ENCODE measurements around the gene ANGPTL2. TPM values are rescaled to one million over a fixed set of nuclear protein-coding genes. Genes with fewer than 3 reads are reported as not detected.

ANGPTL2 gene
- total RNA-seq, 1 experiment from 2014 or later: 0.27 TPM

DNA sequence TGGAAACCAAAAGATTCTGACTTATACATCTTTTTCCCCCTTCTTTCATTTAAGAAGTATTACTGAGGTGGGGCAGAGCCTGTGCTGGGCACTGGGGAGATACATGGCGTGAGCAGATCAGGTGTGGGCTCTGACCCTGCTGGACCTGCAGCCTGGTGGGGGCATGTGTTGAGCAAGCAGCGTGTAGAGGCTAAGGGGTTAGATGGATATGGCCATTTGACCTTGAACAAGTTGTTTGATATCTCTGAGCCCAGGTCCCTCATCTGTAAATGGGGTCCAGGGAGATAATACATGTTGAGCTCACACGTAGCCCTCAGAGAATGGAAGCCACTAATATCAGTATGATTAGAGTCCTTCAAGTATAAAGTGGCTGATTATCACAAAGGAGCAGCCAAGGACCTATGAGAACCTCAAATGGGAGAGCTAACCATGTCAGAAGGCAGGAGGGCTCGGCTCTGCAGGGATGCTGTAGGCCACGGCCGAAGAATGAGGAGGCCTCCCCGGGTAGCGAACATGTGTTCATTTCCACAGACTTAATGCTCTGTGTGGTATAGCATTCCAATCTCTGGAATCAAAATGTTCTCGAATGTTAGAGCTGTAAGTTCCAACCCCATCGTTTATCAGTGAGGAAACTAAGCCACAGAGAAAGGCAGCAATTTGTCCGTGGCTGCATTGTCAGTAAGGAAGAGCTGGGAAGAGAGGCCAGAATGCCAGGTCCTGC is 15.4 kb upstream of the ANGPTL2 start:
- DNase-seq (ENCODE audit: extremely low read depth, low read depth): no peak

DNA sequence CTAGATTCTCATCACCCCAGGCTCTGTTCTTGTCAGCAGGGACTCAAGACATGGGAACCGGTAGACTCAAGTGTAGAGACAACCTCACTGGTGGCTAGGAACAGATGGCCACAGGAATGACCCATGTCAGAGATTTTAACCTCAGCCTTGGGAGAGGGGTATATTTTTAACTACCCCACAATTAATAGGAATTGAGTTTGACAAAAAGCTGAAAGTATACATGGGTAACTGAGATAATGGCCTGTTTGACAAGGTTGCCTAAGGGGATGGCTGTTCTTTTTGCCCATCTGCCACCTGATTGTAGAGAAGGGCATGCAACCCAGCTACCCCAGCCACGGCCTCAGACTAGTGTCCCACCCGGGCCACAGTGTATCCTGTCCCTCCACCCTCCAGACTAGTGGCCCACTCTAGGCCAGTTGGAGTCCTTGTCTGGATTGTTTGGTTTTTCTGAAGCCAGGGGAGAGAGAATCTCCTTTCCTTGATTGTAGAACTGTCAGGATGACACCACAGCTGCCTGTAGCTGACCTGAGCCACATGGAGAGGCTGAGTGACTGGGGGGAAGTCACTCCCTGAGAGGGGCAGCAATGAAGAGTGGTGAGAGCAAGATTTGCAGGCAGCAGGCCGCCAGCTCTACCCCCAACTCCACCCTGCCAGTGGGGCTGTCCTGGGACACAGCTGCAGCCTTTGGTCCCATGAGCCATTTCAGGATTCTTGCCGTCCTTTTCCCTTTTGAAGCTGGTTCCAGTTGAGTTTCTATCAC is 14.6 kb upstream of the ANGPTL2 start:
- DNase-seq (ENCODE audit: extremely low read depth, low read depth): no peak

DNA sequence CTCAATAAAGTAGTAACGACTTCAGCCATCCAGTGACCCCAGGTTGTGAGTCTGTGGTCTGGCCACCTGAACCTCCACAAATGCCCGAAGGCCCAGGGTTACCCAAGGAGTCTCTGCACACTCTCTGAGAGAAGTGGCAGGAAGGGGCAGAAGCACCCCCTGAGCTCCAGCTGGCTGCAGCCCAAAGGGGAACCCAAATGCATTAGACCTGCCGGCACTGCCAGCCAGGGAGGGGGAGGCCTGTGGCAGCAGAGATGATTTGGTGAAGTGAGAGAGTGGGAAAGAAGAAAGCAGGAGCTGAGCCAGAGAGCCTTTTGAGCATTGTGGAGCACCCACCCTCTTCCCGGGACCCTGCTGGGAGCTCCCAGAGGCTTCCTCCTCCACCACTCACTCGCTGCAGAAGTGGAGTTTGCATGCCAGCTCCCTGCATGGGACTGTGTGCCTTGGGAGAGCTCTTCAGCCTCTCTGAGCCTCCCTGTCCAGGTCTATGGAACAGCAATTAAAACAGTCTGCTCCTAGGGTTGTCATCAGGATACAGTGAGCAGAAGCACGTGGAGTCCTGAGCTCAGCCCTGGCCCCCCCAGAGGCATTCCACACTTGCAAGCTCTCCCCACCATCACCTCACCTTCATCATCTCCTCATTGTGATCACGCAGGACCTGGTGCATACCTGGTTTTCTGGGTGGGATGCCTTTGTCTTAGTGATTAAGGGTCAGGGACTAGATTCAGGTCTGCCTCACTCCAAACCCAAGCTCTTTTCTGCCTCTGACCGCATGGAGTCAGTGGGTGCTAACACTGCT is 13.8 kb upstream of the ANGPTL2 start:
- no peak for DNase-seq (ENCODE audit: extremely low read depth, low read depth)

DNA sequence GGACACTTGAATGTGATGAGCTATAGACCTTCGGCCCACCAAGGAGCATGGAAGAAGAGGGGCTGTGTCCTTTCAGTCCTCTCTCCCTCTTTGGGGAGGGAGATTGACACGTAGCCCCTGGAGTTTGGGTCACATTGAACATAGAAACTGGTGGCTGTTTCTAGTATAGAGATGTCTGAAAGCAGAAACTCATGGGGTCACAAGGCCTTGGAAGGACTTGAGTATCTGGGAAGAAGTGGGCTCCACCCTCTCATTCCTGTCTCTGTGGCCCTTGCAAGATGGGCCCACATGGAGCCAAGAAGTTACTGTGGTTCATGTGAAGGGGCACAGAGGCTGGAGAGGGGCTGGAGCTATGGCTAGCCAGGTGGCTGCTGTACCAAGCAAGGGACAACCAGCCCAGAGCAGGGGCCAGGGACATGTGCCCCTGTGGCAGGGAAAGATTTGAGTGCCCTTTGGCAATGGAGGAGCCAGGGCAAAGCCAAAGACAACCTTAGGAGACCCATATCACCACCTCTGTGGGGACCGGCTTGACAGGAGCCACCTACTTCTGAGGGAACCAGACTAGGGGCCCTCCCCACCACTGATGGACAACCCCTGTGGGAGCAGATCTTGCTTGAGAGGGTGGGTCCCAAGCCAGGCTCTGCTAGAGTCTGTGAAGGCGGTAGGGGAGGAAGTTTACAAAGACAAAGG is 12.8 kb upstream of the ANGPTL2 start:
- no peak for DNase-seq (ENCODE audit: extremely low read depth, low read depth)

DNA sequence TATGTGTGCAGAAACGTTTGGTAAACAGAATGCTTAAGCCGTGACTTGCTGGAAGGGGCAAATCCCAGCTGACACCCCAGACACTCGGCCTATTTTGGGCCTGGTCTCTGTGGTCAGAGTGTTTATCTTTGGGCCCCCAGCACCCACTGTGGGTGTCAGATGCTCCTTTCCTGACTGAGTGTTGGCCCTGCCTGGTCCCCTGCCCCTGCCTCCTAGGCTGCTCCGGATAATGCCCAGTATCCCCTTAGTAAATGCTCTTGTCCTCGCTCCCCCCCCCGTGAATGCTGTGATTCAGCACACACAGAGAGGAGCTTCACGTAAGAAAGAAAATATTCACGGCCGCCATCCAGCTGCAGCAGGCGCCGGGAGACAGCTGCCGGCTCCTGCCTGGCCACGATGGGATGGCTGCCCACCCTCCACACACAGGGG is 11.3 kb upstream of the ANGPTL2 start:
- DNase-seq (ENCODE audit: extremely low read depth, low read depth): no peak

DNA sequence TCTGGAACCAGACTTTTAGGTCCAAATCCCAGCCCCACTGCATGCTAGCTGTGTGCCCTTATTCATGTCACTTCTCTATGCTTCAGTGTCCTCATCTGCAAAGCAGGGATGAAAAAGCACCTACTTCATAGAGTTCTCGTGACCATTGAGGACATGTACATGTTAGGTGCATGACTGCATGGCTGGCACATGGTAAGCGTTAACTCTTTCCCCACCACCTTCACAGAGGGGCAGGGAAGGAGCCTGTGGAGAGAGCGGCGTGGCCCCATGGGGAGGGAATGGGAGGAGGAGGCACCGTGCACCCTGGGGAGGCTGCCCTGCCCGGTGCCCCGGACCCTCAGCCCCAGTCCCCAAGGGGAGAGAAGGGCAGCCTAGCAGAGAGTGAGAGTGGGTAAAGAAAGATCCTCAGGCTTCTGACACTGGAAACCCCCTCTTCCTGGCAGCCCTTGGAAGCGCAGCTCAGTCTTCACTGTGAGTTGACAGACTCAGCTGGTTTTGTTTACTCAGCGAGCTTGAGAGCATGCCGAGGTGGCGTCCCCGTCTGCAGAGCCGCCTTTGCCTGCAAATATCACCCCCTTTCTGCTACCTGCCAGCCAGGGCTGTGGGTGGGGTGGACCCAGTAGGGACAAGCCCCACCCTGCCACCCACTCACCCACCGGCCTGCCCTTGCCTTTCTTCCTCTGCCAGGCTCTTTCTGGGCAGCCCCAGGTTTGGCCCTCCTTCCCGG is 10.6 kb upstream of the ANGPTL2 start:
- no peak for DNase-seq (ENCODE audit: extremely low read depth, low read depth)

DNA sequence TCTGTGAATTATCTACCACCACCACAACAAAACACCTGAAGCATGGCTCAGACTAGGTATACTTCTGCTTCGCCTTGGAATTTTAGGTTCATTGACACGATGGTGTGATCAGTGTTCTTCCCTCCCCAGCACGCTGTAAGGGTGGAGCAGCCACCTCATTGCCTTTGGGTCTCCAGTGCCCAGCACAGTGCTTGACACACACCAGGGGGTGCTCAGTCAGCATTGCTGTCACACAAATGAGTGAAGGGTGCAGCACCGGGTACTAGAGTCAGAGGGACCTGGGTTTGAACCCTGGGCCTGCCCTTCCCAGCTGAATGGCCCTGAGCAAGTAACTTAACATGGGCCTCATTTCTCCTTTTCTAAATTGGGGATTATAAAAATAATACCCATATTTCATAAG is 9.9 kb upstream of the ANGPTL2 start:
- no peak for DNase-seq (ENCODE audit: extremely low read depth, low read depth)

DNA sequence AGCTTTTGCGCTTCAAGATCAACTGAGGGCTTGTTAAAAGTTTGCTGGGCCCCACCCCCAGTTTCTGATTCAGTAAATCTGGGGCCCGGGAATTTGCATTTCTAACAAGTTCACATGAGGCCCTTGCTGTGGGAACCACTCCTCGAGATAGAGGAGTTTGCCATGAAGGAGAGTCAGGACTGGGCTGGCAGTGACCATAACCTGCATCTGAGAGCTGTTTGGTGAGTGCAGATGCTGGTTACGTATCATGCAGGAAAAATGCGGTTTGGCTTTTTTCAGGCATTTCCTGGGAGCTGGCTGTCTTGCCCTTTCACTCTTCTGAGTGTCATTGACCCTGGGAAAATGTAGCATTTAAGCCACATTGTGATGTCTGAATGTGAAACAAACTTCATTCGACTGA is 9.4 kb upstream of the ANGPTL2 start:
- DNase-seq (ENCODE audit: extremely low read depth, low read depth): no peak

DNA sequence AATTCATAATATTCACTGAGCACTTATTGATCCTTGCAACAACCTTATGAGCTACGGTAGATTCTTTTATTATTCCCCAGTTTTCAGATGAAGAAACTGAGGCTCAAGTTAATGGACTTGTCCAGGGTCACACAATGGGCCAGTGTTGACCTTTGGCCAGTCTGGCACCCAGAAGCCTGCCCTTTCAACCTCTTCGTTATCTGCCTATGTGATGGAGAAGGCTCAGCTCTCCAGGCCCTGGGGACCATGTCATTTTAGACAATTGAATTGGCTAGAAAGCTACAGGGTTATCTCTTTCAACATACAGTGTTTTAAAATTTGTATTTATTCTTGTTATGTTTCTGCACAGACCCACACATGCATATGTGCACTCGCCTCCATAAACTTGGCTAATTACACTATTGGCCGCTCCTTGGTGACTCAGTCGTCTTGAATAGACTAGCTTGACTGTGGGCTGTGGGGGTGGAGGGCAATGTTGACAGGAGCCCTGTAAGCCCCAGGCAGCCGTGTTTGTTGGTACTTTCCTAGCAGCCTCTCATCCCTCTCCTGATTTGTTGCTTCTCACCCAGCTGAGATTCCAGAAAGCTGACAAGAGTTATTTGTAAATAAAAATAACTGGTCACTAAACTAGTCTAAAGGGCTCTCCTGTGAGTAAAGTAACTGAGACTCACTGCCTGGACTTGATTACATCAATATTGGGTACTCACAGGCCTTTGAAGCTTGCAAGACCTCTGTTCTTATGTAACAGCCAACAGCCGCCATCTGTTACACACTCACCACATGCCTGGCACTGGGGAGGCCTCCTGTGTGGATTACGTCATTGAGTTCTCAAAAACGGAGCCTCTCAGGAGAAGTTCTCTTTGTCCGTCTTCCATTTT is 8.5 kb upstream of the ANGPTL2 start:
- DNase-seq (ENCODE audit: extremely low read depth, low read depth): no peak

DNA sequence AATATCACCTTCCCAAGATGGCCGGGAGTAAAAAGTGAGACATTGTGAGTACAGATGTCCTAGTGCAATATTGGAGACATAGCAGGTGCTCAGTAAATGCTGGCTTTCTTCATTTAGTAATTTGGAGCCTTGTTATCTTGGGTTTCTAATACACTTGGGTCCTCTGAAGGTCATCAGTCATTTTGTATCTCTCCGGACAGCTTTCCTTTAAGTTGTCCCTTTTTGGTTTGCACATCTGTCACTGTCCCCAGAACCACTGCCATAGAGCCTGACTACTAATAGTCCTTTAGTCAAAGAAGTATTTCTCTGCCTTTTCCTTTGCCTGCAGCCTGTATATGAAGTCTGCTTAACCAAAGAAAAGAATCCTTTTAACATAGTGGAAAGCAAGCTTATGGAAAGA is 7.8 kb upstream of the ANGPTL2 start:
- no peak for DNase-seq (ENCODE audit: extremely low read depth, low read depth)

DNA sequence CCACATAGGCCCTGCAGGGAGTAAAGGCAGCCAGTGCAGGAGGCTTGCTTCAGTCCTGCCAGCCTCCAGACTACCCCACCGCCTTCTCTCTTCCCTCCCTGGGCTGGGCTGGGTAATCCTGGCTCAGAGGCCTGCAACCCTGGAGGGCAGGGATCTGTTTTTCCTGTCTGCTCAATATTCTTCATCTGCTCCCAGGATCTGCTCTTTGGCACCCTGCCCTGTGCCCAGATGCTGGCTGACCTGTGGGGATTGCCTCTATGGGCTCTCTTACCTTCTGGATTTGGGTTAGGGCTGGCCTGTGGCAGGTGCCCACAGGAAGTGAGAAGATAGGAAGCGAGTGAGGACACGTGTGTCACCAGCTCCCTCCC is 7.3 kb upstream of the ANGPTL2 start:
- no peak for DNase-seq (ENCODE audit: extremely low read depth, low read depth)

DNA sequence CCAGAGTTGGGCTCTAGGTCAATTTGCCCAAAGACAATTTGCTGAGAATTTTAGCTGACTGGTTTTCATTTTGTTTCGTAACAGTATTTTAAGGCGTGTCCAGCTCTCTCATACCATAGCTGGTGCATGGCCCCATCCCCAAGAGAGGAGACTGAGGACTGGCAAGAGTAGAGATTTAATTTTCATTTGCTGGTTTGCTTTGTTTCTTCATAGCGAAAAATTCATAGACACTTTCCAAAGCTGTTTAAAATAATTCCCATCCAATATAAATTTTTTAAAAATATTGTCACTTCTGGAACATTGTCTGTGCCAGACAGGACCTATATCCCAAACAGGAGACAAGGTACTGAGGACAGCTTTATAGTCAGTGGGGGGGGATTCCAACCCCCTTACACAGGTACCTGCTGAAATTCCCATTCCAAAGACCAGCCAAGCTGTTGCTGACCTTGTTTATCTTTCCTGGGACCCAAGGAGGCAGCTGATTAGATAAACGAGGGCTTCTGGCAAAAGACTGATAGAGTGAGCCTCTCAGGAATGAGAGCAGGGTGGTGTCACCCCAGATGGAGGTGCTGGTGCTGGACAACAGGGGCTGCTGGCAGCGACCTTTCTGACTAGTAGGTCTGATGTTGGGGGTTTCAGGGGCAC is 6.8 kb upstream of the ANGPTL2 start:
- DNase-seq (ENCODE audit: extremely low read depth, low read depth): no peak

DNA sequence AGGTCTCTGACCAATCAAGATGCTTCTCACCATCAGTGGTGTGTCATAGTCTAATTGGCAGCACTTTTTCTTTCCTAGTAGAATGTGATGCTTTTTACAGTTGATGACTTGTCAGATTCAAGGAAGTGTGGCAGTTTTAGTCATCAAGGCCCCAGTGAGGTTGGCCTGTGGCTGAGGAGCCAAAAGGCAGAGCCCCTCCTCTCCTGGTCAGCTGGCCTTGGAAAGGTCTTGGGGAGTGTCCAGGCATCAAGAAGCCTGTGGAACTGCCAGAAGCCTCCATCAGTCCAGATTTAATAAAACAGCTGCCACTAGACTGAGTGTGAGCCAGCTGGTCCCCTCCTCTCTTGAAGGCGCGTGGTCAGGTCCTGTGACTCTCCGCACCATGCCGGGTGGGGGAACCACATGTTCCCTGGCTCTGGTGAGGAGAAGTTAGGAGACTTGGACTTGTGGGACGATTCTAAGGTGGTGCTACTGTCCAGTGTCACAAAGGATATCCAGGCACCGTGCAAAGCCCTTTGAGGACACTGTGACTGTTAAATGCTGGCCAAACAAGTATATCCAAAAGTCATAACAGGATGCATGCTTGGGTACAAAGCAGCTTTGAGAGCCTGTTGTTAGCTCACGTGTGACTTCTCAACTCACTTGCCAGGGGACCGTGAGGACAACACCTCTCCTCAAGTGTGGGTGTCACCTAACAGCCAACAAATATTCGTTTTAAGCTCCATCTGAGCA is 6.1 kb upstream of the ANGPTL2 start:
- DNase-seq (ENCODE audit: extremely low read depth, low read depth): no peak

DNA sequence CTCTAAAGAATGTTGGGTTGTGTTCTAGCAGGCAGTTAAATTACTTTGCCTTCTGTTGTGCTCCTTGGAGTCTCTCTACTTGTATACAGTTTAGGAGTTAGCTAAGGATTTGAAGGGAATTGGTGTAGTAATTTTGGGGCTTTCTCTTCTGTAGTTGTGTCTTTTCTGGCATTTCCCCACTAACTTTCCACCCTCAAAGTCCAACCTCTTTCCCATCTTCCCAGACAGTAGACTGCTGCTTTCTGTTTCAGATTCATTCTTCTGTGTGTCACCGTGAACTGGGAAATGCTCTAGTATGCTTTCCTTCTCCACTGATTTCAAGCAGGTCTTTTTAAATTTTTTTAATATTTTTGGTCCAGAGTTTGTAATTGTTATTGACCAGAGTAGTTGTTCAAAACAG is 4.5 kb upstream of the ANGPTL2 start:
- no peak for DNase-seq (ENCODE audit: extremely low read depth, low read depth)

DNA sequence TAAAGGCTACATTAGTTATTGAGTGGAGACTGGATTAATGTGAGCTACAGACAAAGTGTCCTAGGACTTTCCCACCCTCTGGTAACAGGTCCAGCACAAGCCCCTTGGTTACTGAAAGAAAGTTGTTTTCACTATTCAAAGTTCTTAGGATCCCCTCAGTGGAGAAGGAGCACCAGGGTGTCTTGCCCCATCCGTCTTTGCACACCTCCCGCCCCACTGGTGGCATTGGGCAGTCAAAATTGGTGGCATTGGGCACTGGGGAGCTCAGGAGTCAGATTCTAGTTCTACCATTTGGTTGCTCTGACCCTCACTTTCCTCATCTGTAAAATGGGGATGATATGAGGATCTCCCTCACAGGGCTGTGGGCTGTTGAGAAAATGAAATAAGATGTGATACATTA is 2.4 kb upstream of the ANGPTL2 start:
- no peak for DNase-seq (ENCODE audit: extremely low read depth, low read depth)

DNA sequence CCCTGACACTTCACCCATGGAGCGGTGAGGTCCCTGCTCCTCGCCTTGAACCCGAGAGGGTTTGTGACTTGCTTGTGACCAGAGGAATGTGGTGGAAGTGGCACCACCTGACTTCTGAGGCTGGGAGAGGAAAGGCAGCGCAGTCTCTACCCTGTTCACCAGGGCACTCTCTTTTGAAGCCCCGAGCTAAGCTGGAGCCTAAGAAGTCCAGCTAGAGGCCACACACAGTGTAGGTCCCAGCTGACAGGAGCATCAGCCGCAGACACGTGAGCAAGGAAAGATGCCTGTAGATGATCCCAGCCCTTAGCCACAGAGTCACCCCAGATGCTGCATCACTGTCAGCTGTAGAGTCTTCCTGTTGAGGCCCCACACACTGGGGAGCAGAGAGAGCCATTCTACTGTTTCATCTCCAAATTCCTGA is 1.7 kb upstream of the ANGPTL2 start:
- DNase-seq (ENCODE audit: extremely low read depth, low read depth): no peak

DNA sequence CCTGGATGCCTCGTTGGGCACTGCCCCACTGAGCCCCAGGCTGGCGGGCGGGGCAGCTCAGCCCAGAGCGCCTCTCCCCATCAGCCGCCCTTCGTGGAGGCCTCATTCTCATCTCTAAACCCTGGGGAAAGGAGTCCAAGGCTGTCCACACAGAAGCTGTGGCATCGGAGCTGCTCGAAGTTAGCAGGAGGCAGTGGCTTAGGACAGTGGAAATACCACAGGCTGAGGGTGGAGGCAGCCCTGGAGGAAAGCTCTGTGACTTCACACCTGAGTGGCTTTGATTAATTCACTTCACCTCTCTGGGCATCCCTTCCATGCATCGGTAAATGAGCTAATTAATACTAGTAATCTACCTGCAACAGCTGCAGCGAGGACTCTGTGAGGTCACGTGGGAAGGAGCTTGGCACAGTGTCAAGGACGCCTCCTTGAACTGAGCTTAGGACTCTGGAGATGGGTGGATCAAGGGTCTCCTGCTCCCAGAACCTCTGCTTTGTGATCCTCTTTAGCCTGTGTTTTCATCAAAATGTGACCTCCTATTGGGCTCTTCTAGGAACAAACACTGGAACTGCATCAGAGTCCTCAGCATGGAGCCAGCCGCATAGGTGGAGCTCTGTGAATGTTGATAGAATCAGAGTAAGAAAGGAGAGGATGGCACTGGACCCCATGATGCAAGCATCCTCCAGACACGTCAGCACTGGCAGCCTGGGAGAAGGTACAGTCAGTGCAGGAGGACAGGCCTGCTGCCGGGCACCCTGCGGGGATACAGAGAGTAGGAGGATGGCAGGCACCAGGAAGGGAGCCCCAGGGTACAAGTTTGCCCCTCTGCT is 842 bp upstream of the ANGPTL2 start:
- no peak for DNase-seq (ENCODE audit: extremely low read depth, low read depth)
